ENCODE data around the gene CST3.

The CST3 gene

DNA sequence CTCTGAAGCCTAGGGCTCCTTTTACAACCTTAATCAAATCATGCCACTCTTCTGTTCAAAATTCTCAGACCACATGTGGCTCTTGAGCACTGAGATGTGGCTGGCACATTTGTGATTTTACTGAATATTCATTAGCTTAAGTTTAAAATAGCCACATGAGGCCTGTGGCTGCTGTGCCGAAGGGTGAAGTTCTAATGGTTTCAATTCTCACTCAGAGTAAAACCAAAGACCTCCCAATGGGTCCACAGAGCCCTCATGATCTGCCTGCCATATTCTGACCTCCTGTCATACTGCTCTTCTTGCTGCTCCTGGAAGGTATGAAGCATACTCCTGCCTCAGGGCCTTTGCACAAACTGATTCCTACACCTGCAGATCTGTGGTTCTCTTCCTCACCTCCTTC is 7.8 kb upstream of the CST3 start:
- TF ChIP-seq TCF12 (IDR thresholded peaks at IDR 0.05; ENCODE audit: low read depth) (no peak), RAD21 (IDR thresholded peaks at IDR 0.05; ENCODE audit: low read depth) (no peak), YY1 (IDR thresholded peaks at IDR 0.05; ENCODE audit: low read depth) (no peak), EGR1 (IDR thresholded peaks at IDR 0.05) (no peak), CREB1 (IDR thresholded peaks at IDR 0.05; ENCODE audit: low read depth) (no peak), TAF1 (IDR thresholded peaks at IDR 0.05; ENCODE audit: low read depth) (no peak), TEAD4 (IDR thresholded peaks at IDR 0.05) (no peak), NFIC (IDR thresholded peaks at IDR 0.05) (no peak), FOXM1 (IDR thresholded peaks at IDR 0.05; ENCODE audit: borderline replicate concordance, low read depth) (no peak), CEBPB (IDR thresholded peaks at IDR 0.05) (no peak), ZBTB7A (IDR thresholded peaks at IDR 0.05; ENCODE audit: low read depth) (no peak), EP300 (IDR thresholded peaks at IDR 0.05; ENCODE audit: borderline replicate concordance) (no peak)
- TF ChIP-seq, protein P1, sequence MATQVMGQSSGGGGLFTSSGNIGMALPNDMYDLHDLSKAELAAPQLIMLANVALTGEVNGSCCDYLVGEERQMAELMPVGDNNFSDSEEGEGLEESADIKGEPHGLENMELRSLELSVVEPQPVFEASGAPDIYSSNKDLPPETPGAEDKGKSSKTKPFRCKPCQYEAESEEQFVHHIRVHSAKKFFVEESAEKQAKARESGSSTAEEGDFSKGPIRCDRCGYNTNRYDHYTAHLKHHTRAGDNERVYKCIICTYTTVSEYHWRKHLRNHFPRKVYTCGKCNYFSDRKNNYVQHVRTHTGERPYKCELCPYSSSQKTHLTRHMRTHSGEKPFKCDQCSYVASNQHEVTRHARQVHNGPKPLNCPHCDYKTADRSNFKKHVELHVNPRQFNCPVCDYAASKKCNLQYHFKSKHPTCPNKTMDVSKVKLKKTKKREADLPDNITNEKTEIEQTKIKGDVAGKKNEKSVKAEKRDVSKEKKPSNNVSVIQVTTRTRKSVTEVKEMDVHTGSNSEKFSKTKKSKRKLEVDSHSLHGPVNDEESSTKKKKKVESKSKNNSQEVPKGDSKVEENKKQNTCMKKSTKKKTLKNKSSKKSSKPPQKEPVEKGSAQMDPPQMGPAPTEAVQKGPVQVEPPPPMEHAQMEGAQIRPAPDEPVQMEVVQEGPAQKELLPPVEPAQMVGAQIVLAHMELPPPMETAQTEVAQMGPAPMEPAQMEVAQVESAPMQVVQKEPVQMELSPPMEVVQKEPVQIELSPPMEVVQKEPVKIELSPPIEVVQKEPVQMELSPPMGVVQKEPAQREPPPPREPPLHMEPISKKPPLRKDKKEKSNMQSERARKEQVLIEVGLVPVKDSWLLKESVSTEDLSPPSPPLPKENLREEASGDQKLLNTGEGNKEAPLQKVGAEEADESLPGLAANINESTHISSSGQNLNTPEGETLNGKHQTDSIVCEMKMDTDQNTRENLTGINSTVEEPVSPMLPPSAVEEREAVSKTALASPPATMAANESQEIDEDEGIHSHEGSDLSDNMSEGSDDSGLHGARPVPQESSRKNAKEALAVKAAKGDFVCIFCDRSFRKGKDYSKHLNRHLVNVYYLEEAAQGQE (IDR thresholded peaks at IDR 0.05; ENCODE audit: low read depth) = no peak
- TF ChIP-seq, protein P2, sequence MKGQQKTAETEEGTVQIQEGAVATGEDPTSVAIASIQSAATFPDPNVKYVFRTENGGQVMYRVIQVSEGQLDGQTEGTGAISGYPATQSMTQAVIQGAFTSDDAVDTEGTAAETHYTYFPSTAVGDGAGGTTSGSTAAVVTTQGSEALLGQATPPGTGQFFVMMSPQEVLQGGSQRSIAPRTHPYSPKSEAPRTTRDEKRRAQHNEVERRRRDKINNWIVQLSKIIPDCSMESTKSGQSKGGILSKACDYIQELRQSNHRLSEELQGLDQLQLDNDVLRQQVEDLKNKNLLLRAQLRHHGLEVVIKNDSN (IDR thresholded peaks at IDR 0.05) = no peak
- TF ChIP-seq, protein P3, sequence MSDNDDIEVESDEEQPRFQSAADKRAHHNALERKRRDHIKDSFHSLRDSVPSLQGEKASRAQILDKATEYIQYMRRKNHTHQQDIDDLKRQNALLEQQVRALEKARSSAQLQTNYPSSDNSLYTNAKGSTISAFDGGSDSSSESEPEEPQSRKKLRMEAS (IDR thresholded peaks at IDR 0.05) = no peak

DNA sequence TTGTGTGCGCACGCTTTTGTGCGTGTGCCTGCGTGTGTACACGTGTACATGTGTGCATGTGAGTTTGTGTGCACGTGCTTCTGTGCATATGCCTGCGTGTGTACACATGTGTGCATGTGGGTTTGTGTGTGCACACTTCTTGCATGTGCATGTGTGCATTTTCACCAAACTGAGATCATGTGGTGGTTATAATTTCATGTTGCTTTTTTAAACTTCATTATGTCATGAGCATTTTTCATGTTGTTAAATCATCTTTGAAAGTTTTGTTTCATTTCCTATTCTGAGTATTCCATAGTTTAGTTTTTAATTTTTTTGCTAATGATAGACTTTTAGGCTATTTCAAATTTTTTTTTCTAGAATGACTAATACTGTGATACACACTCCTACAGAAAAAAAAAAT is 6.4 kb upstream of the CST3 start:
- no peak for TF ChIP-seq TEAD4 (IDR thresholded peaks at IDR 0.05)
- TF ChIP-seq CREB1 (IDR thresholded peaks at IDR 0.05; ENCODE audit: low read depth) = no peak
- TF ChIP-seq YY1 (IDR thresholded peaks at IDR 0.05; ENCODE audit: low read depth) = no peak

DNA sequence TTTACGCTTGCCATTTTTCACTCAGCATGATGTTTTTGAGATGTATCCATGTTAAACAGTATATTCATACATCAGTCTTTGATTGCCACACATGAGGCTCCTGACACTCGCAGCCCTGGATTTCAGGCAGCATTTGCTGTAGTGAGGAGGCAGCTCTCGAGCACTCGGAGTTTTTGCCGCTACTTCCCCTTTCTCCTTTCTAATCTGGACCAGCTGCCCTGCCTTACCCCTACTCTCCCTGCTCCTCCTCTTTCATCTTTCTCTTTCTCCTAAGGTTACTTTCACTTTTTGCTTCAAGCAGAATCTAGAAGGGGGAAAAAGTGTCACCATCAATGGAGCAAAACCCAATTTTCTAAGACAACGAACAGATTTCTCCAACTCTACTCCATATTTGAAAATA is 5.9 kb upstream of the CST3 start:
- no peak for TF ChIP-seq TAF1 (IDR thresholded peaks at IDR 0.05; ENCODE audit: low read depth)
- TF ChIP-seq, protein P3 (IDR thresholded peaks at IDR 0.05) = no peak
- TF ChIP-seq CREB1 (IDR thresholded peaks at IDR 0.05; ENCODE audit: low read depth) = no peak
- TF ChIP-seq TCF12 (IDR thresholded peaks at IDR 0.05; ENCODE audit: low read depth) = no peak
- TF ChIP-seq, protein P2 (IDR thresholded peaks at IDR 0.05) = no peak
- TF ChIP-seq TEAD4 (IDR thresholded peaks at IDR 0.05) = no peak
- no peak for TF ChIP-seq EGR1 (IDR thresholded peaks at IDR 0.05)
- TF ChIP-seq, protein P1 (IDR thresholded peaks at IDR 0.05; ENCODE audit: low read depth) = no peak
- TF ChIP-seq FOXM1 (IDR thresholded peaks at IDR 0.05; ENCODE audit: borderline replicate concordance, low read depth) = no peak
- no peak for TF ChIP-seq ZBTB7A (IDR thresholded peaks at IDR 0.05; ENCODE audit: low read depth)

DNA sequence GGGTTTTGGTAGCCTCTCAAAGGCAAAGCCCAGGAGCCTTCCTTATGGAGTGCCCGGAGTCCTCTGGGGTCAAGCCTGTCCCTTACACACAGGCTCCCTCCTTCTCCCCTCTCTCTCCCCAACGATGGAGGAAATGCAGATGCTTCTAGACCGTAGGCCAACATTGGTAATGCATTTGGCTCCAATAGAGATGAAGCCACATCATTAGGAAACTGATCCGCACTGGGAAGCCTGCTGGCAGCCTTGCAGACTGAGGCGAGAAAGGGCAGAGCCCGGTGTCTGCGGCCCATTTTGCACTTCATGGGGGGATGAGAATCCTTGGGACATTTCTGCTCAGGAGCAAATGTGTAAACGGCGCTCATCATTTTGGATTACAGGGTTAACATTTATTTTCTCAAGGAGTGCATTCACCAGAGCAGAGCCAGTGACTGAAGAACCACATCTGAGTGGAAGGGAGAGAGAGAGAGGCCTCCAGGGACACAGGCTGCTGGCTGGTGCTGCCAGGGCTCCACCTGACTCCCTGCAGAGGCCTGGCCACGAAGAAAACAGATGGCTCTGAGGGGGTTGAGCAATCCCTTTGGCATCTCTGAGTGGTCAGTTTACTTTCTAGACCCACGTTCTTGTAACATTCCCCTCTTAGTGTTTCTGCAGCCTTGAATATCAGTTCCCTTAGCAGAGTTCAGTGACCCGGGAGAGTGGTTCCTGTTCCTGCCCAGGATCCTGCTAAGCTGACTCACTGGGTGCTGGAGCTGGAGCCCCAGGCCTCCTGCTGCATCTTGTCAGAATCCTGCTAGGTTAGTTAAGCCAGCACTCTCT is 4.4 kb upstream of the CST3 start:
- TF ChIP-seq, protein P2 (IDR thresholded peaks at IDR 0.05) = no peak
- no peak for TF ChIP-seq CEBPB (IDR thresholded peaks at IDR 0.05)
- TF ChIP-seq NFIC (IDR thresholded peaks at IDR 0.05) = no peak
- no peak for TF ChIP-seq TAF1 (IDR thresholded peaks at IDR 0.05; ENCODE audit: low read depth)
- TF ChIP-seq YY1 (IDR thresholded peaks at IDR 0.05; ENCODE audit: low read depth) = no peak
- TF ChIP-seq, protein P1 (IDR thresholded peaks at IDR 0.05; ENCODE audit: low read depth) = no peak
- TF ChIP-seq, protein P3 (IDR thresholded peaks at IDR 0.05) = no peak
- TF ChIP-seq EGR1 (IDR thresholded peaks at IDR 0.05) = no peak
- no peak for TF ChIP-seq EP300 (IDR thresholded peaks at IDR 0.05; ENCODE audit: borderline replicate concordance)
- no peak for TF ChIP-seq TEAD4 (IDR thresholded peaks at IDR 0.05)
- TF ChIP-seq CREB1 (IDR thresholded peaks at IDR 0.05; ENCODE audit: low read depth) = no peak
- TF ChIP-seq ZBTB7A (IDR thresholded peaks at IDR 0.05; ENCODE audit: low read depth) = no peak
- no peak for TF ChIP-seq TCF12 (IDR thresholded peaks at IDR 0.05; ENCODE audit: low read depth)

Data from Ishikawa (cell line).